MG63 (cell line): ENCODE data around the gene AFF3. TPM values are rescaled to one million over a fixed set of nuclear protein-coding genes. Genes with fewer than 3 reads are reported as not detected.
"Not testable (repeated sequence)": the region's sequence is repeated elsewhere in the genome, so short reads cannot be mapped to it uniquely, and the experiment has no call there.

ENCODE experiments used
- DNase-seq: peaks from one replicate; pipeline ENCODE4 v3.0.0-alpha.2; 2020
- H3K27me3 ChIP-seq: fragments of 250-450 bp; sonication (Bioruptor Pico); 2 replicates; pipeline ENCODE4 v1.5.1; 2020; ENCODE audit warnings: mild to moderate bottlenecking, moderate library complexity
- H3K36me3 ChIP-seq: fragments of 250-450 bp; sonication (Bioruptor Pico); 2 replicates; pipeline ENCODE4 v1.5.1; 2020; ENCODE audit warnings: mild to moderate bottlenecking, moderate library complexity
- H3K4me3 ChIP-seq: fragments of 250-450 bp; sonication (Bioruptor Pico); 2 replicates; pipeline ENCODE4 v1.5.1; 2020; ENCODE audit warnings: mild to moderate bottlenecking, moderate library complexity
- H3K9me3 ChIP-seq: fragments of 250-450 bp; sonication (Bioruptor Pico); 2 replicates; pipeline ENCODE4 v1.5.1; 2020; ENCODE audit warnings: mild to moderate bottlenecking, moderate library complexity
- total RNA-seq: library from RNA; depleted of rRNA; stranded (reverse); fragments of >200 nt; shearing (Covaris generic); gene quantifications from 2 replicates; pipeline ENCODE4 v1.2.3, GENCODE V29; 2014; ENCODE audit warnings: low replicate concordance

AFF3 gene
- total RNA-seq, 1 experiment from 2014 or later, result 6.1 TPM

DNA sequence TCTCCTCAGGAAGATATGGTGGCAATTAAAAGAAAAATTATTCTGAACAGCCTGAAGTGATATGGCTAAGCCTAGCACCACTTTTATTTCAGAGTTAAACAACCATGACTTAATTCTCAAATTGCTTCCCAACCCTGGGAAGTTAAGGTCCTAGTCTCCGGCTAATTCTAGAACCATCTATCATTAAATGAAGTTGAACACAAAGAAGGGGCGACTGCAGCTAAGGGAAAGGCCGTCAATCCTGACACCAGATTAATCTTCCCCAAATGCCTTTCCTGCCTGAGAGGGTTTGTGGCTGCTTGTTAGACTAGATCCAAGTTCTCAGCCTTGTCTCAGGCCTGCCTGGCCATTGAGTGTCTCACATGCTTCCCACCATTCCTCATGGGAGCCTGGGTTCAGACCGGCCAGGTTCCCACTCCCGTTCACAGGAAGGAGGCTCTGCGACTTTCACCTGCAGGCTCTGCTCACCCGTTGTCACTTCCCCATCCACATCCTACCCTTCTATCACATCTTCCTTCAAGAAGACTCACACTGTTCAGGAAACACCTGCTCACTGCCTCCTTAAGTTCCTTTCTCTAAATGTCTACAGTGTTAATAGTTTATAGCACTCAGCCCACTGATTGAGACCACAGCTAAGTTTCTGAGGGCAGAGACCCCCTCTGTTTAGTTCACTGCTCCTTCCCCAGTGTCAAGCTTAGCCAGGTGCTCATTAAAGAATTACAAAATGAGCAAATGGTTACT is 369.6 kb downstream of the AFF3 start:
- Histone ChIP-seq H3K27me3 (no peaks in the 10 kb centered on the region), H3K9me3 (no peaks in the 10 kb centered on the region), H3K36me3 (no peaks in the 10 kb centered on the region), H3K4me3 (no peak overlapping the region)
- DNase-seq, result no peak

DNA sequence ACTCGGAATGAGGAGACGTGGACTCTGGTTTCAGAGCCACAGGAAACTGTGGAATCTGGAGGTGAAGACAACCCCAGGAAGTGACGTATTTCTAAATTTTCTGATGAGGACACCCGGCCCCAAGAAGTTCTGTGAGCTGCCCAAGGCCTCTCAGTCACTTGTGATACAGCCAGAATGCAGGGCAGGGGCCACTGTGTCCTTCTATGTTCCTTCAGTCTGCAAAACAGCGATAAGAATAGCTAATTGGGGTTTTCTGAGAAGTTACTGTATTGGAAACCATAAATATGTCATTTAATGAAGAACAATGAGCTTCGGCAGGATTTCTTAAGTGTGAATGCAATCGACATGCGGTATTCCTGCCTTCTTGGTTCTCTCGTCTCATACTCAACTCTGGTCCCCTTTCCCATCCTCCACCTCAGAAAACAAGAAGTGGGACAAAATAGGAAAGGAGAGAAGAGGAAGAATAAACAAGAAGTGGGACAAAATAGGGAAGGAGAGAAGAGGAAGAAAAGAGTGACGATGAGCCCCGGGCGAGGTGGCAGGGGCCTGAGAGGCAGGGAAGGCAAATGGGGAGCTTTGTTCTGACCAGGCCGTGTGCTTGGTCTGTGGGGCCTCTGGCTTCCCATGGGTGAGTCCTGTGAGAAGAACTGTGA is 370.6 kb downstream of the AFF3 start:
- no peak for DNase-seq
- H3K36me3 ChIP-seq, result no peaks in the 10 kb centered on the region
- H3K27me3 ChIP-seq, result no peaks in the 10 kb centered on the region
- no peak overlapping the region for H3K4me3 ChIP-seq
- H3K9me3 ChIP-seq, result no peaks in the 10 kb centered on the region

- H3K4me3 ChIP-seq, result no peak overlapping the region
- no peaks in the 10 kb centered on the region for H3K27me3 ChIP-seq
- DNase-seq, result no peak
- H3K9me3 ChIP-seq, result no peaks in the 10 kb centered on the region
- H3K36me3 ChIP-seq, result no peaks in the 10 kb centered on the region
Observed at GRCh38 chr2:99770876-99771275, 371.5 kb downstream of the AFF3 start.

DNA sequence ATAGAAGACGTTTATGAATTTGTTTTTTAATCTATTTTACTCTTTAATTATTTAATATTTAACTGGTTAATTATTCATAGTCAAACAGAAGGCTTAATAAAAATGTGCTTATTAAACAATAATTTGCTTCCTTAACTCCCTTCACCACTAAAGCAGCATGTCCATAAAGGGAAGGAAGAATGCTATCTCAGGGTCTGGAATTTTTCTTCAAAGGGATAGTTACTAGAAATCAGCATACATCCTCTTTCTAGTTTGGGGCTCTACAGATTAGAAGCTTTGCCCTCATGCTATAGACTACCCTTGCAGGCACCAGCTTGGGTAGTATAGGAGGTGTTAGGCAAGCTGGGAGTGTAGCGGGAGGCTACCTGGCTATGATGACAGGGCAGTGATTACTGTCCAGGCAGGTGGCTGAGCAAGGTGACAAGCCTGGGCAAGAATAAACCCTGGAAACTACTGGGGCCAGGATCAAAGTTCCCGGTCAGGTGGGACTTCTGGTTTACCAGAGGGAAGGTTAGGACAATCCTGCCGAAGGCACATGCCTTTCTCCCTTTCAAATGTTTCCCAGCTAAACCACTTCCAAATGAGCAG is 376.6 kb downstream of the AFF3 start:
- Histone ChIP-seq H3K36me3 (no peaks in the 10 kb centered on the region), H3K9me3 (no peaks in the 10 kb centered on the region), H3K27me3 (no peaks in the 10 kb centered on the region), H3K4me3 (no peak overlapping the region)
- DNase-seq, result no peak

DNA sequence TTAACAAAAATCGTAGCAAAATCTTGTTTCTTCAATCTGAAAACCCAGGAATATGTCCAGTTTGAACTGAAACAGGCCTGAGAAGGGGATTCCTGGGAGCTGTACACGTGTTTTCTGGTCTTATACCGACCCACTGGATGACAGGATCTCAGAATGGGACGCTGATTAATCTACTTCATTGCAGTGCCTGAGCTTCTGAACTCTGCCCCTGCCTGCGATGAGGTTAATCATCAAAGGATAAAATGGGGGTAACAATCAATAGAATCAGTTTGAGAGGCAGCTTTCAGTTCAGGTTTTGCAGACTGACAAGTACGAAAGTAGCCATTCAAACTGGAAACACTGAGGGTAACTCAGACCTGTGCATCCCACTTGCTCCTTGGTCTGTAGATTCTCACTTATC is 378.6 kb downstream of the AFF3 start:
- no peak for DNase-seq
- Histone ChIP-seq H3K27me3 (no peaks in the 10 kb centered on the region), H3K36me3 (no peaks in the 10 kb centered on the region), H3K4me3 (no peak overlapping the region), H3K9me3 (no peaks in the 10 kb centered on the region)

DNA sequence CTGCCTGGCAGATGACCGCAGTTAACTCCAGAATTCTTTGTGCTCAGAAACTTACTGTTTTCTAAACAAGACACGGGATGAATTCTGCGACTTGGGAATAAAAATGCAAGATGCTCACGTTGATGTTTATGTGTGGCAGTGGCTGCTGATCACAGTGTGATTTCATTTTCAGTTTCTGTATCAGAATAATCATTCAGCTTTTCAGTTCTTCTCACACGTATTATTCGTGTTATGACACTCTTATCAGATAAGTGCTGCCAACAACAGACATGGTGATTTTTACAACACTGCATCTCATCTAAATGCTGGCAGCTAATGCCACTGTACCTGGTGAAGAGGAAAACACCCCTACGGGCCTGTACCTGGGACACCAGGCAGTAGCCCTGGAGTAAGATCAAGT is 379.7 kb downstream of the AFF3 start:
- no peaks in the 10 kb centered on the region for H3K36me3 ChIP-seq
- DNase-seq, result no peak
- no peaks in the 10 kb centered on the region for H3K27me3 ChIP-seq

GRCh38 chr2:99757611-99758114 is 384.7 kb downstream of the AFF3 start:
- Histone ChIP-seq H3K9me3 (no peaks in the 10 kb centered on the region), H3K4me3 (no peak overlapping the region), H3K36me3 (no peaks in the 10 kb centered on the region), H3K27me3 (no peaks in the 10 kb centered on the region)
- DNase-seq, result no peak

More for the DNA sequence above, 379.7 kb downstream of the AFF3 start:
- H3K9me3 ChIP-seq, result no peaks in the 10 kb centered on the region
- H3K4me3 ChIP-seq, result no peak overlapping the region

- Histone ChIP-seq H3K9me3 (no peaks in the 10 kb centered on the region), H3K36me3 (no peaks in the 10 kb centered on the region), H3K4me3 (no peak overlapping the region), H3K27me3 (no peaks in the 10 kb centered on the region)
- DNase-seq, result no peak
Observed at GRCh38 chr2:99756059-99756458, 386.3 kb downstream of the AFF3 start.

DNA sequence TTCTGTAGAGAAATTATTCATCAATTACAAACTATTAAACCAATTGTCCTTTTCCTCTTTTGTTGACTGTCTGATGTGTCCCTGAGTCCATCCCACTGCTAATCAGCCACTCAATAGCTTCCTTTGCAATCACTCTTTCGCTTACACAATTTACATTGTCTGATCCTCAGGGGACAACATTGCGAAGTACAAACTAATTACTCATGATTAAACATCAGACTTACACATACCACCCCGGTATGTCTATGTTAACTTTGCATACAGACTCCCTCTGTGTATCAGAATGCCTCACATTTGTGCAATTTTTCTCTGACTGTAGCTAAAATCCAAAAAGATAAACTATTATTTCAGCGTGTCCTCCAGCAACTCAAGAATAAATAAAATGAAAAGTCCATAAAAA is 388.2 kb downstream of the AFF3 start:
- Histone ChIP-seq H3K27me3 (no peaks in the 10 kb centered on the region), H3K4me3 (no peak overlapping the region)
- DNase-seq, result no peak

GRCh38 chr2:99753505-99753904 is 388.9 kb downstream of the AFF3 start:
- H3K9me3 ChIP-seq, result no peaks in the 10 kb centered on the region
- no peak for DNase-seq
- no peak overlapping the region for H3K4me3 ChIP-seq
- H3K27me3 ChIP-seq, result no peaks in the 10 kb centered on the region
- no peaks in the 10 kb centered on the region for H3K36me3 ChIP-seq

More for the DNA sequence above, 388.2 kb downstream of the AFF3 start:
- Histone ChIP-seq H3K36me3 (no peaks in the 10 kb centered on the region), H3K9me3 (no peaks in the 10 kb centered on the region)

- Histone ChIP-seq H3K9me3 (no peaks in the 10 kb centered on the region), H3K36me3 (no peaks in the 10 kb centered on the region), H3K4me3 (no peak overlapping the region), H3K27me3 (no peaks in the 10 kb centered on the region)
- DNase-seq, result no peak
Observed at GRCh38 chr2:99748344-99748743, 394.0 kb downstream of the AFF3 start.

DNA sequence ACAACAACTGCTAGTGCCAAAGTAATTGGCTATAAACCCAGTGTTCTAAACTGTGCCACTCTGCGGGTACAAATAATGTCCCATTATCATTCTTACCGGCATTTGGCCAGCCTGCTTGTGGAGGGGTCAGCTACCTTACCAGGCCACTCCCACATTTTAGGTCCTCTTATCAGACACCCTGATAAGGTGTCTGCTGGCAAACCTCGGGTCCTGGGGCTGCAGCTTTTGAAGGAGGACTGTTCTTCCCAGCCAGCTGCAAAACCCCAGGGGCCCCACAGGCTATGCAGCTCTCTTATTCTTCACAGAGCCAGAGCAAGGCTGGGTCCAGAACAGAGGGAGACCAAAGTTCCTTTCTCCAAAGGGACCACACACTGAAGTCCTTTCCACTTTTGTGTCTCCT is 394.5 kb downstream of the AFF3 start:
- H3K9me3 ChIP-seq, result no peaks in the 10 kb centered on the region
- DNase-seq, result no peak
- H3K36me3 ChIP-seq, result no peaks in the 10 kb centered on the region
- H3K4me3 ChIP-seq, result no peak overlapping the region
- H3K27me3 ChIP-seq, result no peaks in the 10 kb centered on the region

- Histone ChIP-seq H3K36me3 (no peaks in the 10 kb centered on the region), H3K9me3 (0 out of 2 replicates have a peak, but pooled peaks cover 2% of the 10 kb centered on the region), H3K4me3 (no peak overlapping the region), H3K27me3 (no peaks in the 10 kb centered on the region)
- no peak for DNase-seq
Observed at GRCh38 chr2:99743146-99743545, 399.2 kb downstream of the AFF3 start.

DNA sequence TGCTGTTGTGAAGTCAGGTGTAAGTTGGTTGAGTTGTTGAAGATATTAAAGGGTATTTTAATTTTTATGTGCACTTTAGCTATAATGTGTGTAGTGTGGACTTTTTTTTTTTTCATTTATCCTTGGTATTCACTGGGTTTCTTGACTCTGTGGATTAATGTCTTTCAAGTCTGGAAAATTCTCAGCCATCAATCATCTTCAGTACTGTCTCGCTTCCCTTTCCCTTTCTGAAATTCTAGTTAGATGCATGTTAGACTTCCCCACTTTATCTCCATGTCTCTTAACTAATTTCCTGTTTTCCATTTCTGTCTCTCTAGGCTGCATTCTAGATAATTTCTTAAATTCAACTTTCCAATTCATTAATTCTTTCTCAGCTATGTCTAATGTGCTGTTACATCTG is 404.9 kb downstream of the AFF3 start:
- DNase-seq, result no peak
- peaks cover 3% of the 10 kb centered on the region; the same call in 1 of the 2 replicates for H3K9me3 ChIP-seq
- H3K4me3 ChIP-seq, result no peak overlapping the region
- H3K27me3 ChIP-seq, result no peaks in the 10 kb centered on the region
- H3K36me3 ChIP-seq, result no peaks in the 10 kb centered on the region

- peaks cover 3% of the 10 kb centered on the region; the same call in 1 of the 2 replicates for H3K9me3 ChIP-seq
- H3K36me3 ChIP-seq, result no peaks in the 10 kb centered on the region
- no peak for DNase-seq
- no peaks in the 10 kb centered on the region for H3K27me3 ChIP-seq
- H3K4me3 ChIP-seq, result no peak overlapping the region
Observed at GRCh38 chr2:99735753-99736152, 406.6 kb downstream of the AFF3 start.

DNA sequence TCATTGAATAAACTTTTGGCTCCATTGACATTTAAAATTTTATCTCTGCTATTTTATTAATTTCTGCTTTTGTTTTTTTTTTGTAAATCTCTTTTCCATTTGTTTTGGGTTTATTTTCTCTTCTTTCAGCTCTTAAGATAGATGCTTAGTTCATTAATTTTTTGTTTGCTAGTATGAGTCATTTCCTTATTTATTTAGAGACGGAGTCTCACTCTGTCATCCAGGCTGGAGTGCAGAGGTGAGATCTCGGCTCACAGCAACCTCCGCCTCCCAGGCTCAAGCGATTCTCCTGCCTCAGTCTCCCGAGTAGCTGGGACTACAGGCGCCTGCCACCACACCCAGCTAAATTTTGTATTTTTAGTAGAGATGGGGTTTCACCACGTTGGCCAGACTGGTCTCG is 407.1 kb downstream of the AFF3 start:
- not testable (repeated sequence) for H3K9me3 ChIP-seq, H3K36me3 ChIP-seq, DNase-seq, H3K27me3 ChIP-seq, H3K4me3 ChIP-seq

- H3K36me3 ChIP-seq, result no peaks in the 10 kb centered on the region
- DNase-seq, result no peak
Observed at GRCh38 chr2:99734236-99734635, 408.2 kb downstream of the AFF3 start.

More at GRCh38 chr2:99734236-99734635, 408.2 kb downstream of the AFF3 start:
- peaks cover 3% of the 10 kb centered on the region; the same call in 1 of the 2 replicates for H3K9me3 ChIP-seq
- H3K4me3 ChIP-seq, result no peak overlapping the region
- H3K27me3 ChIP-seq, result no peaks in the 10 kb centered on the region
